Measurements from ENCODE around the gene SNX33. TPM values are rescaled to one million over a fixed set of nuclear protein-coding genes. Genes with fewer than 3 reads are reported as not detected.

The SNX33 gene
- total RNA-seq, 1 experiment from 2014 or later, result 19.8 TPM

- H3K4me3 Mint-ChIP-seq, result no peak overlapping the region
- no peak for DNase-seq (ENCODE audit: low spot score)
- no peak for TF ChIP-seq FOXP1 (CRISPR knock-in tag; IDR thresholded peaks at IDR 0.05; ENCODE audit: borderline replicate concordance)
- TF ChIP-seq, protein P1, sequence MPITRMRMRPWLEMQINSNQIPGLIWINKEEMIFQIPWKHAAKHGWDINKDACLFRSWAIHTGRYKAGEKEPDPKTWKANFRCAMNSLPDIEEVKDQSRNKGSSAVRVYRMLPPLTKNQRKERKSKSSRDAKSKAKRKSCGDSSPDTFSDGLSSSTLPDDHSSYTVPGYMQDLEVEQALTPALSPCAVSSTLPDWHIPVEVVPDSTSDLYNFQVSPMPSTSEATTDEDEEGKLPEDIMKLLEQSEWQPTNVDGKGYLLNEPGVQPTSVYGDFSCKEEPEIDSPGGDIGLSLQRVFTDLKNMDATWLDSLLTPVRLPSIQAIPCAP (CRISPR knock-in tag; IDR thresholded peaks at IDR 0.05), result no peak
- TF ChIP-seq, protein P2, sequence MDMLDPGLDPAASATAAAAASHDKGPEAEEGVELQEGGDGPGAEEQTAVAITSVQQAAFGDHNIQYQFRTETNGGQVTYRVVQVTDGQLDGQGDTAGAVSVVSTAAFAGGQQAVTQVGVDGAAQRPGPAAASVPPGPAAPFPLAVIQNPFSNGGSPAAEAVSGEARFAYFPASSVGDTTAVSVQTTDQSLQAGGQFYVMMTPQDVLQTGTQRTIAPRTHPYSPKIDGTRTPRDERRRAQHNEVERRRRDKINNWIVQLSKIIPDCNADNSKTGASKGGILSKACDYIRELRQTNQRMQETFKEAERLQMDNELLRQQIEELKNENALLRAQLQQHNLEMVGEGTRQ (CRISPR knock-in tag; IDR thresholded peaks at IDR 0.05), result no peak
- TF ChIP-seq CDX4 (CRISPR knock-in tag; IDR thresholded peaks at IDR 0.05; ENCODE audit: borderline replicate concordance), result no peak
- no peak for TF ChIP-seq AR (CRISPR knock-in tag; IDR thresholded peaks at IDR 0.05)
- no peak for TF ChIP-seq TP53 (CRISPR knock-in tag; IDR thresholded peaks at IDR 0.05)
- TF ChIP-seq, protein P3, sequence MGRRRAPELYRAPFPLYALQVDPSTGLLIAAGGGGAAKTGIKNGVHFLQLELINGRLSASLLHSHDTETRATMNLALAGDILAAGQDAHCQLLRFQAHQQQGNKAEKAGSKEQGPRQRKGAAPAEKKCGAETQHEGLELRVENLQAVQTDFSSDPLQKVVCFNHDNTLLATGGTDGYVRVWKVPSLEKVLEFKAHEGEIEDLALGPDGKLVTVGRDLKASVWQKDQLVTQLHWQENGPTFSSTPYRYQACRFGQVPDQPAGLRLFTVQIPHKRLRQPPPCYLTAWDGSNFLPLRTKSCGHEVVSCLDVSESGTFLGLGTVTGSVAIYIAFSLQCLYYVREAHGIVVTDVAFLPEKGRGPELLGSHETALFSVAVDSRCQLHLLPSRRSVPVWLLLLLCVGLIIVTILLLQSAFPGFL (CRISPR knock-in tag; IDR thresholded peaks at IDR 0.05; ENCODE audit: borderline replicate concordance), result no peak
- no peak for TF ChIP-seq ETV6 (CRISPR knock-in tag; IDR thresholded peaks at IDR 0.05)
- no peak for TF ChIP-seq ZSCAN18 (CRISPR knock-in tag; IDR thresholded peaks at IDR 0.05)
- TF ChIP-seq, protein P4, sequence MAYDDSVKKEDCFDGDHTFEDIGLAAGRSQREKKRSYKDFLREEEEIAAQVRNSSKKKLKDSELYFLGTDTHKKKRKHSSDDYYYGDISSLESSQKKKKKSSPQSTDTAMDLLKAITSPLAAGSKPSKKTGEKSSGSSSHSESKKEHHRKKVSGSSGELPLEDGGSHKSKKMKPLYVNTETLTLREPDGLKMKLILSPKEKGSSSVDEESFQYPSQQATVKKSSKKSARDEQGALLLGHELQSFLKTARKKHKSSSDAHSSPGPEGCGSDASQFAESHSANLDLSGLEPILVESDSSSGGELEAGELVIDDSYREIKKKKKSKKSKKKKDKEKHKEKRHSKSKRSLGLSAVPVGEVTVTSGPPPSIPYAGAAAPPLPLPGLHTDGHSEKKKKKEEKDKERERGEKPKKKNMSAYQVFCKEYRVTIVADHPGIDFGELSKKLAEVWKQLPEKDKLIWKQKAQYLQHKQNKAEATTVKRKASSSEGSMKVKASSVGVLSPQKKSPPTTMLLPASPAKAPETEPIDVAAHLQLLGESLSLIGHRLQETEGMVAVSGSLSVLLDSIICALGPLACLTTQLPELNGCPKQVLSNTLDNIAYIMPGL (CRISPR knock-in tag; IDR thresholded peaks at IDR 0.05), result no peak
- no peak for TF ChIP-seq ZNF219 (CRISPR knock-in tag; IDR thresholded peaks at IDR 0.05; ENCODE audit: borderline replicate concordance)
- TF ChIP-seq NR1H2 (CRISPR knock-in tag; IDR thresholded peaks at IDR 0.05), result no peak
- TF ChIP-seq IRF2 (CRISPR knock-in tag; IDR thresholded peaks at IDR 0.05; ENCODE audit: borderline replicate concordance, low read depth), result no peak
- TF ChIP-seq, protein P5, sequence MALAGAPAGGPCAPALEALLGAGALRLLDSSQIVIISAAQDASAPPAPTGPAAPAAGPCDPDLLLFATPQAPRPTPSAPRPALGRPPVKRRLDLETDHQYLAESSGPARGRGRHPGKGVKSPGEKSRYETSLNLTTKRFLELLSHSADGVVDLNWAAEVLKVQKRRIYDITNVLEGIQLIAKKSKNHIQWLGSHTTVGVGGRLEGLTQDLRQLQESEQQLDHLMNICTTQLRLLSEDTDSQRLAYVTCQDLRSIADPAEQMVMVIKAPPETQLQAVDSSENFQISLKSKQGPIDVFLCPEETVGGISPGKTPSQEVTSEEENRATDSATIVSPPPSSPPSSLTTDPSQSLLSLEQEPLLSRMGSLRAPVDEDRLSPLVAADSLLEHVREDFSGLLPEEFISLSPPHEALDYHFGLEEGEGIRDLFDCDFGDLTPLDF (CRISPR knock-in tag; IDR thresholded peaks at IDR 0.05), result no peak
- TF ChIP-seq ZNF416 (CRISPR knock-in tag; IDR thresholded peaks at IDR 0.05), result no peak
- no peak for TF ChIP-seq CREB1 (CRISPR knock-in tag; IDR thresholded peaks at IDR 0.05)
- TF ChIP-seq, protein P6, sequence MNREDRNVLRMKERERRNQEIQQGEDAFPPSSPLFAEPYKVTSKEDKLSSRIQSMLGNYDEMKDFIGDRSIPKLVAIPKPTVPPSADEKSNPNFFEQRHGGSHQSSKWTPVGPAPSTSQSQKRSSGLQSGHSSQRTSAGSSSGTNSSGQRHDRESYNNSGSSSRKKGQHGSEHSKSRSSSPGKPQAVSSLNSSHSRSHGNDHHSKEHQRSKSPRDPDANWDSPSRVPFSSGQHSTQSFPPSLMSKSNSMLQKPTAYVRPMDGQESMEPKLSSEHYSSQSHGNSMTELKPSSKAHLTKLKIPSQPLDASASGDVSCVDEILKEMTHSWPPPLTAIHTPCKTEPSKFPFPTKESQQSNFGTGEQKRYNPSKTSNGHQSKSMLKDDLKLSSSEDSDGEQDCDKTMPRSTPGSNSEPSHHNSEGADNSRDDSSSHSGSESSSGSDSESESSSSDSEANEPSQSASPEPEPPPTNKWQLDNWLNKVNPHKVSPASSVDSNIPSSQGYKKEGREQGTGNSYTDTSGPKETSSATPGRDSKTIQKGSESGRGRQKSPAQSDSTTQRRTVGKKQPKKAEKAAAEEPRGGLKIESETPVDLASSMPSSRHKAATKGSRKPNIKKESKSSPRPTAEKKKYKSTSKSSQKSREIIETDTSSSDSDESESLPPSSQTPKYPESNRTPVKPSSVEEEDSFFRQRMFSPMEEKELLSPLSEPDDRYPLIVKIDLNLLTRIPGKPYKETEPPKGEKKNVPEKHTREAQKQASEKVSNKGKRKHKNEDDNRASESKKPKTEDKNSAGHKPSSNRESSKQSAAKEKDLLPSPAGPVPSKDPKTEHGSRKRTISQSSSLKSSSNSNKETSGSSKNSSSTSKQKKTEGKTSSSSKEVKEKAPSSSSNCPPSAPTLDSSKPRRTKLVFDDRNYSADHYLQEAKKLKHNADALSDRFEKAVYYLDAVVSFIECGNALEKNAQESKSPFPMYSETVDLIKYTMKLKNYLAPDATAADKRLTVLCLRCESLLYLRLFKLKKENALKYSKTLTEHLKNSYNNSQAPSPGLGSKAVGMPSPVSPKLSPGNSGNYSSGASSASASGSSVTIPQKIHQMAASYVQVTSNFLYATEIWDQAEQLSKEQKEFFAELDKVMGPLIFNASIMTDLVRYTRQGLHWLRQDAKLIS (CRISPR knock-in tag; IDR thresholded peaks at IDR 0.05; ENCODE audit: borderline replicate concordance), result no peak
- TF ChIP-seq ZNF281 (CRISPR knock-in tag; IDR thresholded peaks at IDR 0.05), result no peak
- TF ChIP-seq NFYB (CRISPR knock-in tag; conservative IDR thresholded peaks at IDR 0.05; ENCODE audit: low read depth), result no peak
Observed at GRCh38 chr15:75644376-75644775, 3.3 kb upstream of the SNX33 start.

More at GRCh38 chr15:75644376-75644775, 3.3 kb upstream of the SNX33 start:
- no peak for ATAC-seq
- Mint-ChIP-seq H3K9me3 (no peaks in the 10 kb centered on the region), H3K36me3 (no peaks in the 10 kb centered on the region), H3K27me3 (ENCODE audit: low read depth) (peaks cover 23% of the 10 kb centered on the region), H3K27ac (no peak overlapping the region), H3K4me1 (peaks cover 25% of the 10 kb centered on the region)
- ChIA-PET CTCF (no interaction called here), POLR2A (no interaction called here)

Data from WTC11 (cell line).